H1 (cell line): ENCODE data around the gene DYNLRB2. TPM values are rescaled to one million over a fixed set of nuclear protein-coding genes. Genes with fewer than 3 reads are reported as not detected.

Experiments
- RXRA ChIP-seq: IDR thresholded peaks from 2 replicates; pipeline ENCODE4 v1.6.1; 2011; ENCODE audit warnings: low read depth, mild to moderate bottlenecking, low read length, moderate library complexity; ENCODE audit not compliant: insufficient read depth
- polyA plus RNA-seq, 7 experiments: library from polyadenylated mRNA; depleted of rRNA in 3 of 7; stranded (reverse) in 5 of 7; unstranded in 2 of 7; fragments of >200 nt in 5 of 7; fragments of 200-250 nt in 2 of 7; gene quantifications; 1 replicate in 5 of 7; 2 replicates in 1 of 7; 4 replicates in 1 of 7; pipeline versions ENCODE4 v1.2.1 to v1.2.3, GENCODE V29; 2011 to 2013; ENCODE audit warnings: missing spikeins in 2 of 7, mixed read lengths in 2 of 7
- total RNA-seq: library from RNA; stranded (reverse); fragmentation: NEBNext Ultra II Directional; extraction: Animal tissue kit (Norgen Biotek cat#: 25700); gene quantifications from 2 replicates; pipeline ENCODE4 v1.2.1, GENCODE V29; 2021

DYNLRB2 gene
- total and polyA plus RNA-seq, 2 of the 8 experiments (the other 6 are each of a cell fraction or from before 2014, with no cell fraction given) = not detected

DNA sequence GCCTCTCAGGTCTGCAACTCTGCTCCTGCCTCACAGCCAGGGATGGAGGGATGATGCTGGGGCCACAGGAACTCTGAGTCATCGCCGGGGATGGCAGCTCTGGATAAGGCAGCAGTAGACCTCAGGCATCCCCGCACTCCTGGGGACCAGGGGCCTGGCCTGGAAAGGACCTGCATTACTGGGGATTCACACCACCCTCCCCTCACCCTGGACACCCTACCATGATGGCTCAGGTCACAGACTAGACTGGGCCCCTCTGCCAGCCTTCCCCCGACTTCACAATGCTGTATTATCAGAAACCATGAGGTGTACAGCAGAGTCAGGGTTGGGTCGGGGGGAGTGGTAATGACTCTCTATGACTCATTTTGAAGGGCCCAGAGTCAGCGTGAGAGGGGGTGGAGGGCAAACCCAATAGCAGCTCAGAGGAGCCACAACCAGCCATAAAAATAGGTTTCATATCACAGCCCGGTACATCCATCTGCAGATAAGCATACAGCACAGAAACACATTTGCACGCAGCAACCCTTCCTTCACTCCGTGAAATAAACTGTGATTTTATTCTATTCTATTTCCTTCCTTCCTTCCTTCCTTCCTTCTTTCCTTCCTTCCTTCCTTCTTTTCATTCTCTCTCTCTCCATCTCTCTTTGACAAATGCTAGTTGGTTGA, 28.8 kb downstream of the DYNLRB2 start (continued):
- TF ChIP-seq RXRA = no peak
